Measurements from ENCODE around the gene KLHL17.
"Not testable (repeated sequence)": the region's sequence is repeated elsewhere in the genome, so short reads cannot be mapped to it uniquely, and the experiment has no call there.

KLHL17 gene

DNA sequence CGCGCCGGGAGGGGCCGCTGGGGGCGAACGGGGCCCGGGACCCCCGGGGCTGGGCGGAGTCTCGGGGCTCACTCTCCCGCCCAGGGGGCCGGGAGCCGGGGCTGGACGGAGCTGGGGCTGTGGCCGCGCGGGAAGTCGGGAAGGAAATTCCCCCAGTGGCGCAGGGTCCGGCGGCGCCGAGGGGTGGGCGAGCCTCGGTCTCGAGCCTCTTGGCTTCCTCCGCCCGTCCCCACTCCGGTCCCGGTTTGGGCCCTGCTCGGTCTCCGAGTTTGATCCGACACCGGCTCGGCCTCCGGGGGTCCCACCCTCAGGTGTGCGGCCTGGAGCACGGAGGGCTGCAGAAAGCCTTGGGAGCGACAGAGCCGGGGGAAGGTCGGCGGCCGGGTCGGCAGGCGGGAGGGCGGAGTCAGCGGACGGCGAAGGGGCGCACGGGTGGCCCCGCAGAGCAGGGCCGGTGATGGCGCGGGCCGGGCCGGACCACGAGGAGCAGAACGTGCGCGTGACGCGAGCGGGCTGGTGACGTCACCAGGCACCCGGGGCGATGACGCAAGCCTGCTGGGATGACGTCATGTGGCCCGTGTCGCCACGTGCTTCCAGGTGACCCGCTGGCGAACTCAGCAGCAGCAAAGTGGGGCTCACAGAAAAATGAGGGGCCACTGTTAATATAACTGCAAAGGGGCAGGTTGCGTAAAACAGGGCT is 40.1 kb downstream of the KLHL17 start:
- peak overlapping the region; percentile 65; the same call in 1 of the 2 replicates for H3K9ac ChIP-seq (ENCODE audit: low read depth, low read length)
- H3K4me1 ChIP-seq (ENCODE audit: control insufficient read depth, insufficient read depth, low read length), result peaks cover 3% of the 10 kb centered on the region; the same call in 1 of the 2 replicates
- H3K27ac ChIP-seq (ENCODE audit: low read depth, low read length), result peak overlapping the region; percentile 75
- H3K36me3 ChIP-seq (ENCODE audit: control insufficient read depth, insufficient read depth, low read length), result no peaks in the 10 kb centered on the region
- H3K4me3 ChIP-seq (ENCODE audit: low read depth, low read length), result peak overlapping the region; percentile 61
- peaks cover 89% of the 10 kb centered on the region for H3K27me3 ChIP-seq (ENCODE audit: control insufficient read depth, insufficient read depth, low read length)
- H3K9me3 ChIP-seq (ENCODE audit: control insufficient read depth, insufficient read depth, low read length), result no peaks in the 10 kb centered on the region

DNA sequence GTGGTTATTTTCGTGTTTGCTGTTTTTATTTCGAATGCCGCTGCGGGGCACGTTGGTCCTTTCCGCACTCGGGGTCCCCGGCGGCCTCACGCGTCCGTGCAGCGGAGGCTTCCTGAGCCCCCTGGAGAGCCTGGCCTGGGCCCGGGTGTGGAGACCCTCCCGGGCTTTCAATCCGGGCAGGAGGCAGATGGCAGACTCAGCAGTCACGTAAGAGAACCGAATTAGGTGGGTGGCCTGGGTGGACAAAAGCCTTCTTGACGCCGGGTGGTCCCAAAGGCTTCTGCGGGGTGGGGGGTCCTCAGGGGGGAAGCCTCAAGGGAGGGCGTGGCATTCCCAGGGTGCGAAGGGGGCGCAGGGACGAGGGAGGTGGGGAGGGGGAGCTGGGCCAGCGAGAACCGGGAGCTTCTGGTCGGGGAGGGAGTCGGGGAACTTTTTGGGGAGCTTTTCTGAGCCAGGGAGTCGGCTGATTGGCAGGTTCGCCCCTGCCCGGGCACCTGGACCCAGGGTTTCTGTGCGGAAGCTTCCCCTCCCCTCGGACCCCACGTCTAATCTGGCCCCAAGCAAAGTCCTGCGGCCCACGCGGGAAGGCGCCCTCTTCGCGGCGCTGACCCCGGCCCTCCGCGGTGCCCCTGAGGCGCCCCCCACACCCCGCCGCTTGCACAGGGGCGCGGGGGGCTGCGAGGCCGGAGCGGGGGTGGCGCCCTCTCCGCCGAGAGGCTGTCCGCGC is 40.8 kb downstream of the KLHL17 start:
- Histone ChIP-seq H3K9me3 (ENCODE audit: control insufficient read depth, insufficient read depth, low read length) (no peaks in the 10 kb centered on the region), H3K36me3 (ENCODE audit: control insufficient read depth, insufficient read depth, low read length) (no peaks in the 10 kb centered on the region), H3K9ac (ENCODE audit: low read depth, low read length) (no peak overlapping the region), H3K4me1 (ENCODE audit: control insufficient read depth, insufficient read depth, low read length) (peaks cover 3% of the 10 kb centered on the region; the same call in 1 of the 2 replicates), H3K27me3 (ENCODE audit: control insufficient read depth, insufficient read depth, low read length) (peaks cover 83% of the 10 kb centered on the region), H3K4me3 (ENCODE audit: low read depth, low read length) (peak overlapping the region; percentile 61; the same call in 1 of the 2 replicates), H3K27ac (ENCODE audit: low read depth, low read length) (peak overlapping the region; percentile 36)

GRCh38 chr1:1003618-1004419 is 43.4 kb downstream of the KLHL17 start:
- Histone ChIP-seq H3K36me3 (ENCODE audit: control insufficient read depth, insufficient read depth, low read length) (no peaks in the 10 kb centered on the region), H3K9ac (ENCODE audit: low read depth, low read length) (no peak overlapping the region), H3K4me1 (ENCODE audit: control insufficient read depth, insufficient read depth, low read length) (peaks cover 3% of the 10 kb centered on the region; the same call in 1 of the 2 replicates), H3K27ac (ENCODE audit: low read depth, low read length) (no peak overlapping the region), H3K27me3 (ENCODE audit: control insufficient read depth, insufficient read depth, low read length) (peaks cover 69% of the 10 kb centered on the region), H3K9me3 (ENCODE audit: control insufficient read depth, insufficient read depth, low read length) (no peaks in the 10 kb centered on the region), H3K4me3 (ENCODE audit: low read depth, low read length) (no peak overlapping the region)

DNA sequence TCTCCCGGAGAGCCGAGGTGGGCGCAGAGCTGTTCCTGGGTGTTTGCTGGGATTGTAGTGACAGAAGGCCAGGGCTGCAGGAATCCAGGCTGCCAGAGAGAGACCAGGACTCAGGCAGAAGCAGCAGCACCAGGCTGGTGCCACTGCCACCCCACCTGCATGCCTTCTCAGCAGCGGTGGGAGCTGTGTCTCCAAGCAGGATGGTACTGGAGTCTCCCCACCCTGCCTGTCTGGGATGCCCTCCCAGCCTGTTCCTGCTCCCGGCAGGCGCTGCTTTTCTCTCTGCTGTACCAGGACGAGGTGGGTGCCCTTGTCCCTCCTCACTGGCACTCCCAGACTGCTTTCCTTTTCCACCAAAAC is 44.0 kb downstream of the KLHL17 start:
- no peak overlapping the region for H3K4me3 ChIP-seq (ENCODE audit: low read depth, low read length)
- H3K27ac ChIP-seq (ENCODE audit: low read depth, low read length), result no peak overlapping the region
- H3K36me3 ChIP-seq (ENCODE audit: control insufficient read depth, insufficient read depth, low read length), result no peaks in the 10 kb centered on the region
- peaks cover 3% of the 10 kb centered on the region; the same call in 1 of the 2 replicates for H3K4me1 ChIP-seq (ENCODE audit: control insufficient read depth, insufficient read depth, low read length)
- no peaks in the 10 kb centered on the region for H3K9me3 ChIP-seq (ENCODE audit: control insufficient read depth, insufficient read depth, low read length)
- peaks cover 63% of the 10 kb centered on the region for H3K27me3 ChIP-seq (ENCODE audit: control insufficient read depth, insufficient read depth, low read length)
- H3K9ac ChIP-seq (ENCODE audit: low read depth, low read length), result no peak overlapping the region

GRCh38 chr1:1004780-1005697 is 44.7 kb downstream of the KLHL17 start:
- Histone ChIP-seq H3K27me3 (ENCODE audit: control insufficient read depth, insufficient read depth, low read length) (peaks cover 57% of the 10 kb centered on the region), H3K36me3 (ENCODE audit: control insufficient read depth, insufficient read depth, low read length) (no peaks in the 10 kb centered on the region), H3K9me3 (ENCODE audit: control insufficient read depth, insufficient read depth, low read length) (no peaks in the 10 kb centered on the region), H3K27ac (ENCODE audit: low read depth, low read length) (peak overlapping the region; percentile 57), H3K4me1 (ENCODE audit: control insufficient read depth, insufficient read depth, low read length) (peaks cover 3% of the 10 kb centered on the region; the same call in 1 of the 2 replicates), H3K4me3 (ENCODE audit: low read depth, low read length) (no peak overlapping the region), H3K9ac (ENCODE audit: low read depth, low read length) (no peak overlapping the region)

GRCh38 chr1:1005774-1006304 is 45.5 kb downstream of the KLHL17 start:
- Histone ChIP-seq H3K27ac (ENCODE audit: low read depth, low read length) (no peak overlapping the region), H3K4me3 (ENCODE audit: low read depth, low read length) (no peak overlapping the region), H3K27me3 (ENCODE audit: control insufficient read depth, insufficient read depth, low read length) (peaks cover 49% of the 10 kb centered on the region), H3K9me3 (ENCODE audit: control insufficient read depth, insufficient read depth, low read length) (no peaks in the 10 kb centered on the region), H3K4me1 (ENCODE audit: control insufficient read depth, insufficient read depth, low read length) (peaks cover 3% of the 10 kb centered on the region; the same call in 1 of the 2 replicates), H3K36me3 (ENCODE audit: control insufficient read depth, insufficient read depth, low read length) (no peaks in the 10 kb centered on the region), H3K9ac (ENCODE audit: low read depth, low read length) (no peak overlapping the region)

DNA sequence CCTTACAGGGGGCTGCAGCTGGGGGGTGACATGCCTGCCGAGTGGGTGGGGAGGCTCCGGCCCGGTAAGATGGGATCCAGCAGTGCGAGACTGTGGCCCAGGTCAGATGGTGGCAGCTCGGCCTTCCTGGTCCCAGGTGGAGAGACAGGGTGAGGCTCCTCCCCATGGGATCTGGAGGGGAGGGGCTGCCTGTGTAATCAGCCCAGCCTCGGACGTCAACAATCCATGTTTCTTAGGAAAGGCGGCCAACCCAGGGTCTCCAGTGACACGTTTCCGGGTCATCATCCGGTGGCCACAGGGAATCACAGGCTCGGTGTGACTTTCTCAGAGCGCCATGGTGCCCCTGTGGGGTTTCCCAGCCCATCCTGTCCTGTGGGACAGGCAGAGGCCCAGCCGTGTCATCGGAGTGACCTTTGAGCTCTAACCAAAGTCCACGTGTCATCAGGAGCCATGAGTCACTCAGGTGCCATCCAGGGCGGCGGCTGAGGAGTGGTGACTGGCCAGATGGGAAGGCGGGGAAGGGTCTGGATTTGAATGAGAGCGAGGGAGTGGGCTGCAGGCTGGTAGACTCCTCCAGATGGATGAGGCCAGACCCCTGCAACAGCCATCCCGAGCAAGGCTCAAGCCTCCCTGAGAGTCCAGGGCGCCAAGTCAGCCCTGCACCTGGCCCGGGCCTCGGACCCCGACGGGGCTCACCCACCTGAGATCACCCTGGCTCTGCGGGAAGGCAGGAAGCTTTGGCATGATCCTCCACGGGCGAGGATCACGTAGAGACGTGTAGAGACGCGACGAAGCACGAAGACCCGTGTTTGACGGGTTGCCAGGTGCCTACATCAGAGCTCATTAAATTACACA is 46.1 kb downstream of the KLHL17 start:
- no peaks in the 10 kb centered on the region for H3K36me3 ChIP-seq (ENCODE audit: control insufficient read depth, insufficient read depth, low read length)
- no peak overlapping the region for H3K9ac ChIP-seq (ENCODE audit: low read depth, low read length)
- peaks cover 42% of the 10 kb centered on the region for H3K27me3 ChIP-seq (ENCODE audit: control insufficient read depth, insufficient read depth, low read length)
- H3K27ac ChIP-seq (ENCODE audit: low read depth, low read length), result no peak overlapping the region
- no peak overlapping the region for H3K4me3 ChIP-seq (ENCODE audit: low read depth, low read length)
- H3K4me1 ChIP-seq (ENCODE audit: control insufficient read depth, insufficient read depth, low read length), result peaks cover 3% of the 10 kb centered on the region; the same call in 1 of the 2 replicates
- no peaks in the 10 kb centered on the region for H3K9me3 ChIP-seq (ENCODE audit: control insufficient read depth, insufficient read depth, low read length)

- not testable (repeated sequence) for H3K4me3 ChIP-seq (ENCODE audit: low read depth, low read length)
- peaks cover 11% of the 10 kb centered on the region for H3K27me3 ChIP-seq (ENCODE audit: control insufficient read depth, insufficient read depth, low read length)
These were observed 49.7 kb downstream of the KLHL17 start for GRCh38 chr1:1010131-1010530.

DNA sequence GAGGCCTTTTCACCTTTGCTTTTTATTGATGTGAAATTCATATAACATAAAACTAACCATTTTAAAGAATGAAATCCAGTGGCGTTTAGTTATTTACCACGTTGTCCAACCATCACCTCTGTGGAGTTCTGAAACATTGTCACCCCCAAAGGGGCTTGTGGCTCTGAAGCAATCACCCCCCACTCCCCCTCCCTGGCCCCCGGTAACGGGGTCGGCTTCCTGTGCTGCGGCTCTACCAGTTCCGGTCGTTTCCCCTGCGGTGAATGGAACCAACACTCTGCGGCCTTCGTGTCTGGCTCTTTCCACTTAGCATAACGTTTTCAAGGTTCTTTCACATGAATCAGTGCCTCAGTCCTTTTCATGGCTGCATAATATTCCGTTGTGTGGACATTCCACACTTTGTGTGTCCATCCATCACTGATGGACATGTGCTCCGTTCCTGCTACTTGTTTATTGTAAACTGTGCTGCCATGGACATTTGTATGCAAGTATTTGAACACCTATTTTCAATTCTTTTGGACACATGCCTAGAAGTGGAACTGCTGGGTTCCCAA is 51.1 kb downstream of the KLHL17 start:
- Histone ChIP-seq H3K9me3 (ENCODE audit: control insufficient read depth, insufficient read depth, low read length) (no peaks in the 10 kb centered on the region), H3K4me1 (ENCODE audit: control insufficient read depth, insufficient read depth, low read length) (peaks cover 16% of the 10 kb centered on the region; the same call in 1 of the 2 replicates), H3K27me3 (ENCODE audit: control insufficient read depth, insufficient read depth, low read length) (peaks cover 8% of the 10 kb centered on the region; the same call in 1 of the 2 replicates), H3K36me3 (ENCODE audit: control insufficient read depth, insufficient read depth, low read length) (no peaks in the 10 kb centered on the region), H3K9ac (ENCODE audit: low read depth, low read length) (no peak overlapping the region), H3K4me3 (ENCODE audit: low read depth, low read length) (no peak overlapping the region), H3K27ac (ENCODE audit: low read depth, low read length) (no peak overlapping the region)

More at GRCh38 chr1:1010131-1010530, 49.7 kb downstream of the KLHL17 start:
- peaks cover 18% of the 10 kb centered on the region; the same call in 1 of the 2 replicates for H3K4me1 ChIP-seq (ENCODE audit: control insufficient read depth, insufficient read depth, low read length)
- not testable (repeated sequence) for H3K27ac ChIP-seq (ENCODE audit: low read depth, low read length); H3K9ac ChIP-seq (ENCODE audit: low read depth, low read length); H3K9me3 ChIP-seq (ENCODE audit: control insufficient read depth, insufficient read depth, low read length); H3K36me3 ChIP-seq (ENCODE audit: control insufficient read depth, insufficient read depth, low read length)
